Fibroblast of skin of left quadriceps (primary cell): ENCODE results near the gene SRM.
"Not testable (repeated sequence)": the region's sequence is repeated elsewhere in the genome, so short reads cannot be mapped to it uniquely, and the experiment has no call there.

Experiments used
- DNase-seq, 2 experiments: peaks; one replicate each; pipeline ENCODE4 v3.0.0-alpha.2; 2013; ENCODE audit warnings: low read depth in 2 of 2

Gene SRM

GRCh38 chr1:11019358-11019757 lies 40.5 kb downstream of the SRM start:
- not testable (repeated sequence) for DNase-seq

- DNase-seq, result no peak
Measured at GRCh38 chr1:11013160-11013531, 46.7 kb downstream of the SRM start.

GRCh38 chr1:11012260-11013159 lies 47.3 kb downstream of the SRM start, which contains the start of gene TARDBP:
TARDBP (plus strand) TSS chr1:11012654; CDS start chr1:11013728, 1,074 bp downstream.
- DNase-seq, result peak; percentile 79 to 81
